ENCODE results near the gene PHF23. TPM values are rescaled to one million over a fixed set of nuclear protein-coding genes. Genes with fewer than 3 reads are reported as not detected.

Gene PHF23
- total and polyA plus RNA-seq, 9 of the 15 experiments (the other 6 are each of a cell fraction or from before 2014, with no cell fraction given): 7.4 to 87.5 (median 33.7) TPM

GRCh38 chr17:7214300-7215135 is 24.7 kb downstream of the PHF23 start (continued):
- TF ChIP-seq, protein P1, sequence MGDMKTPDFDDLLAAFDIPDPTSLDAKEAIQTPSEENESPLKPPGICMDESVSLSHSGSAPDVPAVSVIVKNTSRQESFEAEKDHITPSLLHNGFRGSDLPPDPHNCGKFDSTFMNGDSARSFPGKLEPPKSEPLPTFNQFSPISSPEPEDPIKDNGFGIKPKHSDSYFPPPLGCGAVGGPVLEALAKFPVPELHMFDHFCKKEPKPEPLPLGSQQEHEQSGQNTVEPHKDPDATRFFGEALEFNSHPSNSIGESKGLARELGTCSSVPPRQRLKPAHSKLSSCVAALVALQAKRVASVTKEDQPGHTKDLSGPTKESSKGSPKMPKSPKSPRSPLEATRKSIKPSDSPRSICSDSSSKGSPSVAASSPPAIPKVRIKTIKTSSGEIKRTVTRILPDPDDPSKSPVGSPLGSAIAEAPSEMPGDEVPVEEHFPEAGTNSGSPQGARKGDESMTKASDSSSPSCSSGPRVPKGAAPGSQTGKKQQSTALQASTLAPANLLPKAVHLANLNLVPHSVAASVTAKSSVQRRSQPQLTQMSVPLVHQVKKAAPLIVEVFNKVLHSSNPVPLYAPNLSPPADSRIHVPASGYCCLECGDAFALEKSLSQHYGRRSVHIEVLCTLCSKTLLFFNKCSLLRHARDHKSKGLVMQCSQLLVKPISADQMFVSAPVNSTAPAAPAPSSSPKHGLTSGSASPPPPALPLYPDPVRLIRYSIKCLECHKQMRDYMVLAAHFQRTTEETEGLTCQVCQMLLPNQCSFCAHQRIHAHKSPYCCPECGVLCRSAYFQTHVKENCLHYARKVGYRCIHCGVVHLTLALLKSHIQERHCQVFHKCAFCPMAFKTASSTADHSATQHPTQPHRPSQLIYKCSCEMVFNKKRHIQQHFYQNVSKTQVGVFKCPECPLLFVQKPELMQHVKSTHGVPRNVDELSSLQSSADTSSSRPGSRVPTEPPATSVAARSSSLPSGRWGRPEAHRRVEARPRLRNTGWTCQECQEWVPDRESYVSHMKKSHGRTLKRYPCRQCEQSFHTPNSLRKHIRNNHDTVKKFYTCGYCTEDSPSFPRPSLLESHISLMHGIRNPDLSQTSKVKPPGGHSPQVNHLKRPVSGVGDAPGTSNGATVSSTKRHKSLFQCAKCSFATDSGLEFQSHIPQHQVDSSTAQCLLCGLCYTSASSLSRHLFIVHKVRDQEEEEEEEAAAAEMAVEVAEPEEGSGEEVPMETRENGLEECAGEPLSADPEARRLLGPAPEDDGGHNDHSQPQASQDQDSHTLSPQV (IDR thresholded peaks at IDR 0.05): peak; percentile 89; the same call in 1 of the 2 replicates
- TF ChIP-seq EP300 (IDR thresholded peaks at IDR 0.05; ENCODE audit: low read length): no peak
- TF ChIP-seq RFX1 (IDR thresholded peaks at IDR 0.05): peak; percentile 100
- TF ChIP-seq SRSF9 (IDR thresholded peaks at IDR 0.05; ENCODE audit: borderline replicate concordance, low read depth, low read length): no peak
- TF ChIP-seq SAFB2 (IDR thresholded peaks at IDR 0.05; ENCODE audit: borderline replicate concordance, low read depth, low read length, severe bottlenecking): no peak
- no peak for TF ChIP-seq CHD7 (IDR thresholded peaks at IDR 0.05; ENCODE audit: low read depth, low read length)
- no peak for TF ChIP-seq PYGO2 (tag; IDR thresholded peaks at IDR 0.05)
- TF ChIP-seq MITF (IDR thresholded peaks at IDR 0.05): no peak
- no peak for TF ChIP-seq SMARCA4 (IDR thresholded peaks at IDR 0.05)
- no peak for TF ChIP-seq STAG1 (CRISPR knock-in tag; IDR thresholded peaks at IDR 0.05; ENCODE audit: borderline replicate concordance)

Measured in K562 (cell line).